ENCODE results near the gene GPR135.

Gene GPR135, protein sequence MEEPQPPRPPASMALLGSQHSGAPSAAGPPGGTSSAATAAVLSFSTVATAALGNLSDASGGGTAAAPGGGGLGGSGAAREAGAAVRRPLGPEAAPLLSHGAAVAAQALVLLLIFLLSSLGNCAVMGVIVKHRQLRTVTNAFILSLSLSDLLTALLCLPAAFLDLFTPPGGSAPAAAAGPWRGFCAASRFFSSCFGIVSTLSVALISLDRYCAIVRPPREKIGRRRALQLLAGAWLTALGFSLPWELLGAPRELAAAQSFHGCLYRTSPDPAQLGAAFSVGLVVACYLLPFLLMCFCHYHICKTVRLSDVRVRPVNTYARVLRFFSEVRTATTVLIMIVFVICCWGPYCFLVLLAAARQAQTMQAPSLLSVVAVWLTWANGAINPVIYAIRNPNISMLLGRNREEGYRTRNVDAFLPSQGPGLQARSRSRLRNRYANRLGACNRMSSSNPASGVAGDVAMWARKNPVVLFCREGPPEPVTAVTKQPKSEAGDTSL

DNA sequence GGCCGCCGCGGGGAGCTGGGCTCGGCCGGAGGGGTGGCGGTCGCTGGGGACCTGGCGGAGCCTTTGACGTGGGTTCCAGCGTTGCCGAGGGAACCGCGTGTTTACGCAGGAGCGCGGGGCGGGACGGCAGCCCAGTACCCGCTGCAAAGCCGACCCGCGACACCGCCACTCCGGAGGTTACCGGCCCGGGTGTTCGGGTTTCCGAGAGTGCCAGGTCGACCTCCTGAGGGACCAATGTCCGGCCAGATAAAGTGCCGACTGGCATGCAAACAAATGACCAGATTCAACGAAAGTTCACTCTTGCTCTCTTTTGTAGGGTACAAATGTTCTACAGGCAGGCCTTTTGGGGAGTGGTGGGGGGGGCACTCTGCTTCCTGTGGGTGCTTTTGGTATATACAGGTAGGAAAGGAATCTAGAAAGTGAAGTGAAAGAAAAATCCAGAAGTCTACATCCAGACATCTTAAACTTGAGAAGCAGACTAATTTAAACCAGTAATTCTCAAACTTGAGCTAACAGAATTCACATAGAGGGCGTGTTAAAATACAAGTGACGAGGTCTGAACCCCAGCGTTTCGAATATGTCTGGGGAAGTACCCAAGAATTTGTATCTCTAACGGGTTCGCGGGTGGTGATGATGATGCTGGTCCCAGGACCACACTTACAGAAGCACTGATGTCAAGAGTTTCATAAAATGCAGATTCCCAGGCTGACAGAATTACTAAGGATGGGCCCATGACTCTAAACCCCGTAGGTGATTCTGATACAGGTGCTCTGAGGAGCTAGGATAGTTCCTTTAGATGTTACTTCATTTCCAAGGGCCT, at the start of gene GPR135:
GPR135 (minus strand) TSS at position 65 of the 820 bp plus-strand sequence. CDS start 154 bp downstream, outside the sequence.
- H3K27ac ChIP-seq = no peak within 1 kb of the TSS
- no peak for DNase-seq (ENCODE audit: low read depth, low spot score)

GRCh38 chr14:59511916-59512575, 46.9 kb upstream of the GPR135 start:
- DNase-seq (ENCODE audit: low read depth, low spot score) = no peak
- H3K27ac ChIP-seq = no peak overlapping the region

DNA sequence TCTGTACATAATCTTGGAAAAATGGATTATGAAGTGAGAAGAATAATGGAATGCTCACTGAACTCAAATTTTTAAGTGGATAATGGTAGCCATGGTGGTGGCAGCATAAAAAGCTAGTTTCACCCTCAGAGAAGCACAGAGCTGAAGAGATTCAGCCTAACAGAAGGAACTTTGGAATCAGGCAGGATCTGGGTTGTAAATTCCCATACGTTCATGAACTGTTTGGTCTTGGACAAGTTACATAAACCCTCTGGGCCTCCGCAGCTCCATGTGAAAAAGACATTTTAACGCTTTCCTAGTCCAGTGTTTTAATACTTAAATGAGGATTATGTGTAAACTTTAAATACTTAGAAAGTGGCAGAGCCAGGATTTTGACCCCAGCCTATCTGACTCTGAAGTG, 45.8 kb upstream of the GPR135 start:
- no peak overlapping the region for H3K27ac ChIP-seq
- DNase-seq (ENCODE audit: low read depth, low spot score) = no peak

DNA sequence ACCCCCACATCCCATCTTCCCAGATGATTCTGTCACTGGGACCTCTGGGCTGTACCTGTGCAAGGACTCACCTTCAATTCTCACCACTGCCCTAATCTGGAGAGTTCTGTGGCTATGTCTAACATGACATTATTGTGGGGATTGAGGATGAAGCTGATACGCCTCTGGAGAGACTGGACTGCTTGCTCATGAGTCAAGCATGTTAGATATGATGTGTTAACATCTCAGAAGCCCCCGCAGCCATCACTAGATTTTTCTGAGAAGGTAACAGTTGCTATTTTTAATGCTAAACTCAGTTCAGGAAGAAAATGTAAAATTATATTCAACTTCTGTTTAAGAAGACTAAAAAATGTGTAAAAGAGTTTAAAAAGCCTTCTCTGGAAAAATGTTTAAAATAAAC, 44.8 kb upstream of the GPR135 start:
- no peak overlapping the region for H3K27ac ChIP-seq
- DNase-seq (ENCODE audit: low read depth, low spot score) = no peak

- no peak overlapping the region for H3K27ac ChIP-seq
- DNase-seq (ENCODE audit: low read depth, low spot score) = no peak
Measured at GRCh38 chr14:59509101-59509500, 43.9 kb upstream of the GPR135 start.

DNA sequence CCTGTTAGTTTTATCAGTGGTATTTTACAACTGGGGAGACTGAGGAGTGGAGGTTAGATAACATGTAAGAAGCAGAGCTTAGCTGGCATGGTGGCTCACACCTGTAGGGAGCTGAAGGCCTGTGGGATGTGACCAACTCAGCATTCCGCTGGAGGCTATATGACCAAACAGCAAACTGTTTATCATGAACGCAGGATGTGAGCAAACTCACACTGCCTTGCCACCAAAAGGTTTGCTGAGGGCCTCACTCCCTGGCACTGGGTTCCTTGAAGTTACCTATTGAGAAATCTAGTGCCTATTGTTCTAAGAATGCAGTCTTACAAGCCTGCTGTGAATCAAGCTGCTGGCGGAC, 42.5 kb upstream of the GPR135 start:
- no peak overlapping the region for H3K27ac ChIP-seq
- no peak for DNase-seq (ENCODE audit: low read depth, low spot score)

- no peak overlapping the region for H3K27ac ChIP-seq
- DNase-seq (ENCODE audit: low read depth, low spot score) = no peak
Measured at GRCh38 chr14:59507063-59507751, 42.0 kb upstream of the GPR135 start.

GRCh38 chr14:59503256-59503655, 38.1 kb upstream of the GPR135 start:
- H3K27ac ChIP-seq = no peak overlapping the region
- DNase-seq (ENCODE audit: low read depth, low spot score) = no peak

DNA sequence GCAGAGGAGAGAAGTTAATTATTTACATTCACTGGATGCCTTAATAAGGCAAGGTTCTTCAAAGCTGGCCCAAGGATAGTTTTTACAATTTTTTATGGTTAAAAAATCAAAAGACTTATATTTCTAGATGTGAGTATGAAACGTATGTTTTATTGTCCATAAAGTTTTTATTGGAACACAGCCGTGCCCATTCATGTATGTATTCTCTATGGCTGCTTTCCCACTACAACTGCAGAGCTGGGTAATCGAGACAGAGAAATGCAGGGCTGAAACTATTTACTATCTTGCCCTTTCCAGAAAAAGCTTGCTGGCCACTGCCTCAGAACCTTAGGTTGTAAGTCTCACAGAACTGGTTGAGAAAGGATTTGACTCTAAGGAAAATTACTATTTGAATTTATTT, 35.6 kb upstream of the GPR135 start:
- DNase-seq (ENCODE audit: low read depth, low spot score) = no peak
- no peak overlapping the region for H3K27ac ChIP-seq

GRCh38 chr14:59492384-59492783, 27.2 kb upstream of the GPR135 start:
- H3K27ac ChIP-seq = no peak overlapping the region
- DNase-seq (ENCODE audit: low read depth, low spot score) = no peak

- H3K27ac ChIP-seq = no peak overlapping the region
- no peak for DNase-seq (ENCODE audit: low read depth, low spot score)
Measured at GRCh38 chr14:59490756-59491155, 25.6 kb upstream of the GPR135 start.

GRCh38 chr14:59484639-59485175, 19.5 kb upstream of the GPR135 start:
- H3K27ac ChIP-seq = peak overlapping the region; percentile 85
- no peak for DNase-seq (ENCODE audit: low read depth, low spot score)

- peak within 1 kb of the TSS; percentile 85 for H3K27ac ChIP-seq
- DNase-seq (ENCODE audit: low read depth, low spot score) = peak; percentile 65
Measured at GRCh38 chr14:59483819-59484638, 18.8 kb upstream of the GPR135 start, which contains the start of the genes JKAMP and L3HYPDH. Gene JKAMP, plus strand, starts transcription at chr14:59484517. Its CDS starts 73 bp downstream, at chr14:59484590. Gene L3HYPDH, minus strand, starts transcription at chr14:59484408. Its CDS starts 92 bp downstream, at chr14:59484316.

DNA sequence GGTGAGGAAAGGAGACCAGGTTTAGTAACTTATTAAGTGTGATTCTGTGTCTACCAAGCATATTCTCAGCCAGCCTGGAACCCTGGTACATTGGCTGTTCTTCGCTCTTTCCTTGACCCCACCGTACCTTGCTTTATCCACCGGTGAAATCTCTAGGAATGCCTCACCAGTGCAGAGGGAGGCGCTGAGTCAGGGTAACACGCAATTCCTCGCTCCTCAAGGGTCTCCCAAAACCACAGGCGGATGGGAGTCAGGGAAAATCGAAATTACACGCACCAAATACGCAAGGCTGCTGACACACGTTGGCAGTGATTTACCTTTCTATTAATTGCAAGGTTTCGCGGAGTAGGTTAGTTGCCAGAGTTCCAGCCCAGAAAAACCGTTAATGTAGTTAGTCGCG, 18.2 kb upstream of the GPR135 start:
- DNase-seq (ENCODE audit: low read depth, low spot score) = no peak
- peak overlapping the region; percentile 85 for H3K27ac ChIP-seq

GRCh38 chr14:59482541-59483331, 17.6 kb upstream of the GPR135 start:
- DNase-seq (ENCODE audit: low read depth, low spot score) = peak; percentile 70
- H3K27ac ChIP-seq = peak overlapping the region; percentile 85

DNA sequence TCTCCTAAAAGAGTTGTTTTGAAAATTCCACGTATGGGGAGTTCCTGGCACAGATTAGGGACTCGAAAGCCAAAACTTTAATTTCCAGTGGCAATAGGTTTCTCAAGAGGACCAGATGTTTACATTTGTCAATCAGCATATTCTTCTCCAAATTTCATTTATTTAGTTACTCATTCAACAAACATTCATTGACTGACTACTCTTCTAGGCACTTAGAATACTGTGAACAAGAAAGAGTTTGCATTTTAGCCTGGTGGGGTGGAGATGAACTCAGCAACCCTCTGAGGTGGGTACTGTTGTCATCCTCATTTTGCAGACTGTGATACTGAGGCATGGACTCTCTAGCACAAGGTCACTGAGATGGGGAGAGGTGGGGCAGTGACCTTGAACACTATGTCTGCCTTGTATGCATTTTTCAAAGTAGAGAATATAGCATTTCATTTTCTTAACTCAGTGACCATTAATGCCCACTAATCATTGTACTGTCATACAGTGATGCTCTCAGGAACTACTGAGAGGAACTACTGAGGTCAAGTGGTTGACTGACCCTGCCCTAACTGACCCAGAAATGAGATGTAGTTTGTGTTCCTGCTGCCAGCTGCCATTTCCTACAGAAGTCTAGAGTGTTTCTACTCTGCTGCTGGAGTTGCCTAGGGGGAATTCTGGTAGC, 16.8 kb upstream of the GPR135 start:
- no peak for DNase-seq (ENCODE audit: low read depth, low spot score)
- H3K27ac ChIP-seq = peak overlapping the region; percentile 85

DNA sequence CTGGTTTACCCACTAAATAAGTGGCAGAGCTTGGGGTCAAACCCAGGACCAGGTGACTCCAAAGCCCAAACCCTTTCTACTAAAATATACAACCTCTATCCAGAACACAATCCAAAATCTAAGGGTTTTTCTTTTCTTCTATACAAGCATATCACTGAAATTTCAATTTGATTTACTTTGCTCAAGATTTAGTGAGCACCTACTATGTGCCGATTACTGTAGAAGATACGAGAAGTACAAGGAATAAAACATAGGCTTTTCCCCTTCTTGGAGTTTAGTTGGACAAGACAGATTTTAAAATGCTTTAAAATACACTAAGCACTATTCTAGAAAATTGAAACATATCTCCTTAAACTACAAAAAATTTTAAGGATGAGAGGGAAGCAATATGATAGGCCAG, 16.2 kb upstream of the GPR135 start:
- no peak for DNase-seq (ENCODE audit: low read depth, low spot score)
- H3K27ac ChIP-seq = peak overlapping the region; percentile 85

GRCh38 chr14:59480166-59480565, 15.0 kb upstream of the GPR135 start:
- DNase-seq (ENCODE audit: low read depth, low spot score) = no peak
- H3K27ac ChIP-seq = no peak overlapping the region

Measured in epithelial cell of prostate (primary cell).